Transverse colon (tissue), 4 donors: ENCODE measurements around the gene PHACTR3. TPM values are rescaled to one million over a fixed set of nuclear protein-coding genes. Genes with fewer than 3 reads are reported as not detected.
A peak's percentile ranks its signal among the peaks of the same experiment; 100 is the strongest.

ENCODE experiments used
- DNase-seq: peaks from one replicate; pipeline ENCODE4 v3.0.0-alpha.2; 2019
- H3K27ac ChIP-seq, 4 donors: fragments of 200-600 bp; sonication (generic); 2 replicates each; pipeline ENCODE4 v1.5.1; 2016 to 2018; ENCODE audit warnings: inconsistent platforms in 4 of 4
- H3K27me3 ChIP-seq: fragments of 200-600 bp; sonication (generic); 2 replicates; pipeline ENCODE4 v1.5.1; 2017; ENCODE audit warnings: inconsistent platforms
- H3K36me3 ChIP-seq, 4 donors: fragments of 200-600 bp; sonication (generic); 2 replicates each; pipeline ENCODE4 v1.5.1; 2017 to 2019; ENCODE audit warnings: inconsistent platforms in 4 of 4
- H3K4me1 ChIP-seq, 4 donors: fragments of 200-600 bp; sonication (generic); 2 replicates each; pipeline ENCODE4 v1.5.1; 2017 to 2020; ENCODE audit warnings: inconsistent platforms in 4 of 4
- H3K4me3 ChIP-seq, 4 donors: fragments of 200-600 bp; sonication (generic); 1 replicate in 1 of 4; 2 replicates in 3 of 4; pipeline versions ENCODE4 v1.5.1 to v1.6.1; 2017 to 2019; ENCODE audit warnings: inconsistent platforms in 4 of 4
- H3K9me3 ChIP-seq, 2 donors: fragments of 200-600 bp; sonication (generic); 2 replicates each; pipeline ENCODE4 v1.5.1; 2017 to 2019; ENCODE audit warnings: inconsistent platforms in 2 of 2
- CTCF ChIP-seq, 5 experiments: fragments of 200-600 bp in 3 of 5; fragments of 450-650 bp in 2 of 5; sonication (generic) in 3 of 5; IDR thresholded peaks; 1 replicate in 2 of 5; 2 replicates in 3 of 5; pipeline ENCODE4 v1.5.1; 2016 to 2017; ENCODE audit warnings: antibody characterized with exemption in 5 of 5, inconsistent platforms in 3 of 5, mild to moderate bottlenecking in 2 of 5, moderate library complexity in 1 of 5
- EP300 ChIP-seq: sonication (generic); formaldehyde crosslinking; IDR thresholded peaks from one replicate; pipeline ENCODE4 v1.6.1; 2017; ENCODE audit warnings: antibody characterized with exemption, low read depth
- POLR2A ChIP-seq: fragments of 450-650 bp; IDR thresholded peaks from one replicate; pipeline ENCODE4 v1.6.1; 2016; ENCODE audit warnings: antibody characterized with exemption, mild to moderate bottlenecking, moderate library complexity
- POLR2AphosphoS5 ChIP-seq, 3 donors: sonication (generic); formaldehyde crosslinking; IDR thresholded peaks; one replicate each; pipeline ENCODE4 v1.6.1; 2016; ENCODE audit warnings: antibody characterized with exemption in 3 of 3
- WGBS, 2 donors: methylation state at CpG; one replicate each; pipeline ENCODE4 v1.1.5; 2018; ENCODE audit warnings: low coverage in 1 of 2; 5-methylcytosine and 5-hydroxymethylcytosine counted together
- in situ Hi-C, 4 donors: fragments of 200-750 bp; cut with MboI; loops; one replicate each; pipeline versions ENCODE4 v1.15.0 to v1.15.1; 2017; ENCODE audit warnings: low sequenced_read_pairs in 3 of 4, low pct_ligation_motif_present in 1 of 4, low pct_unique_long_range_greater_than_20kb in 1 of 4
- intact Hi-C: fragments of 100-400 bp; cut with DNase I; formaldehyde crosslinking; loops from one replicate; pipeline ENCODE4 v1.15.1; 2023; ENCODE audit warnings: low total_unique reads
- total RNA-seq, 4 donors: library from RNA; depleted of rRNA; stranded (reverse); fragments of >200 nt; gene quantifications; one replicate each; pipeline ENCODE4 v1.1.0, GENCODE V29; 2016

The PHACTR3 gene
- total RNA-seq, 4 donors from 2014 or later, result 1.6 to 7.1 (median 5.6) TPM

- WGBS, 2 donors, result 66 to 78% methylated on average over 3 to 14 of the region's 14 CpGs
Observed at GRCh38 chr20:59817846-59818615, 213.7 kb downstream of the PHACTR3 start.

DNA sequence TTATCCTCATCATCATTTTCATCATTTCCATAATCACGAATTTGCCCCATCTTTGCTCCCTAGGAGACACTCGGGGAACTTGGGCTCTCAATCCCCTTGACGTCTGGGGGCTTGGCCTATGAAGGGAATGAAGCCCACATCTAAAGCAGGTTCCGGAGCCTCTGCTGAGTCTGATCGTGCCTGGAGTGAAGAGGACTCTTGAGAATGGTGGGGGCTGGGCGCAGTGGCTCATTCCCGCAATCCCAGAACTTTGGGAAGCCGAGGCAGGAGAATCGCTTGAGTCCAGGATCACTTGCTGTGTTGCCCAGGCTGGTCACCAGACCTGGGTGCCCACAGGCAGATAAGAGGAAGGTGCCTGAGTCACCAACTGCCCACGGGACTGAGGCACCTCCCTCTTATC lies 214.6 kb downstream of the PHACTR3 start:
- 89% methylated on average over 10 of the region's 10 CpGs; no CpG with 5 or more reads in 1 of the 2 donors for WGBS, 2 donors
- in situ Hi-C loops, result no loop called here
- no peak for DNase-seq
- Histone ChIP-seq H3K4me1 (no peaks in the 10 kb centered on the region), H3K27ac (no peak overlapping the region), H3K4me3 (no peak overlapping the region), H3K27me3 (no peaks in the 10 kb centered on the region), H3K9me3 (no peaks in the 10 kb centered on the region), H3K36me3 (no peaks in the 10 kb centered on the region)
- TF ChIP-seq POLR2AphosphoS5 (IDR thresholded peaks at IDR 0.05) (no peak), CTCF (IDR thresholded peaks at IDR 0.05) (no peak), POLR2A (no peak), EP300 (no peak)
- intact Hi-C loops, result no loop called here

More at GRCh38 chr20:59817846-59818615, 213.7 kb downstream of the PHACTR3 start:
- Histone ChIP-seq H3K27ac (no peak overlapping the region), H3K27me3 (no peaks in the 10 kb centered on the region), H3K36me3 (no peaks in the 10 kb centered on the region), H3K4me1 (no peaks in the 10 kb centered on the region), H3K9me3 (no peaks in the 10 kb centered on the region), H3K4me3 (no peak overlapping the region)
- no peak for TF ChIP-seq POLR2AphosphoS5 (IDR thresholded peaks at IDR 0.05)
- no peak for TF ChIP-seq EP300
- TF ChIP-seq CTCF (IDR thresholded peaks at IDR 0.05), result no peak
- no peak for TF ChIP-seq POLR2A
- no peak for DNase-seq
- in situ Hi-C loops, result no loop called here
- intact Hi-C loops, result no loop called here

- H3K9me3 ChIP-seq, result no peaks in the 10 kb centered on the region
- H3K27ac ChIP-seq, result no peak overlapping the region
- intact Hi-C loops (no loop called here), in situ Hi-C loops (no loop called here)
- TF ChIP-seq EP300 (no peak), POLR2A (no peak), POLR2AphosphoS5 (IDR thresholded peaks at IDR 0.05) (no peak), CTCF (IDR thresholded peaks at IDR 0.05) (no peak)
- 90 to 100% methylated on average over 7 to 20 of the region's 20 CpGs for WGBS, 2 donors
- no peaks in the 10 kb centered on the region for H3K36me3 ChIP-seq
- DNase-seq, result no peak
- H3K4me1 ChIP-seq, result no peaks in the 10 kb centered on the region
- no peaks in the 10 kb centered on the region for H3K27me3 ChIP-seq
- no peak overlapping the region for H3K4me3 ChIP-seq
Observed at GRCh38 chr20:59819496-59820203, 215.3 kb downstream of the PHACTR3 start.

DNA sequence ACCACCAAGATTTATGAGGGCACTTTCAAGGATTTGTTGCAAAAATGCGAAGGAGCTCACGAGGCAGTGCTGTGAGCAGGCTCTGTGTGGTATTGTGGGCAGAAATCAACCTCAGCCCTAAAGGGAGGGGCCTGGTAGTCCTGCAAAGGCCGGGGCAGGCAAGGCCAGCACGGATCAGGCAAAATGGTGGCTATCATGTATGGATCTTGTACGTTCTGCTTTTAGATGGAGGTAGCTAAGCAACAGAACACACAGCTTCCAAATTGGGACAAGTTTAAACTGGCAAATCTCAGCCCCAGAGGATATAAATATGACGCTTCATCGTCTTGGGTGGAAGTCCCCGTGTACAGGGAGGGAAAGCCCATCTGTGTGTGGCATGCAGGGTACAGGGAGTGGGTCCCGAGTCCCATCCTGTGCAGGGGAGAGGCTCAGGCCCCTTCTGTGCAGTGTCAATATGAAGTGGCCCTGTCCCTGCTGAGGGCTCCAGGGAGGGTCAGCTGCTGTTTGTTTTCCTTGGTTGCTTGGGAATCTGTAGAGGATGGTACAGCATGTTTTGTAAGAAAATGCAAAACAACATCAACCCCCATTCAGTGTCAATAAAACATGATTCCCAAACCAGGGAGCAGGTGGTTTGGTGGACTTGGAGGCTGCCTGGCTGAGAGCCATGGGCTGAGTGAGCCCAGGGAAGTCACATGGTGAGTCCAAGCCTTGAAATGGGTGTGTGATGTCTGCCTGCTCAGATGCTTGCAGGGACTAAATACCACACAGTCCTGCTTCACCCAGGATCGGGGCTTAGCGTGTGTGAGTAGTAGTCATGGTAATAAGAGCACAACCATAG lies 216.1 kb downstream of the PHACTR3 start:
- Histone ChIP-seq H3K4me3 (no peak overlapping the region), H3K27me3 (no peaks in the 10 kb centered on the region), H3K9me3 (no peaks in the 10 kb centered on the region), H3K36me3 (no peaks in the 10 kb centered on the region), H3K27ac (no peak overlapping the region), H3K4me1 (peaks cover 0 to 2% (median 0%) of the 10 kb centered on the region in 4 donors)
- TF ChIP-seq POLR2AphosphoS5 (IDR thresholded peaks at IDR 0.05), result peak in 1 of 3 donors; percentile 15
- no peak for TF ChIP-seq CTCF (IDR thresholded peaks at IDR 0.05)
- intact Hi-C loops (no loop called here), in situ Hi-C loops (no loop called here)
- WGBS, 2 donors, result 57% methylated on average over 11 of the region's 11 CpGs; no CpG with 5 or more reads in 1 of the 2 donors
- DNase-seq, result no peak
